ENCODE data around the gene SPSB1. TPM values are rescaled to one million over a fixed set of nuclear protein-coding genes. Genes with fewer than 3 reads are reported as not detected.

The SPSB1 gene
- total RNA-seq, 1 experiment from 2014 or later, result 4.3 TPM

DNA sequence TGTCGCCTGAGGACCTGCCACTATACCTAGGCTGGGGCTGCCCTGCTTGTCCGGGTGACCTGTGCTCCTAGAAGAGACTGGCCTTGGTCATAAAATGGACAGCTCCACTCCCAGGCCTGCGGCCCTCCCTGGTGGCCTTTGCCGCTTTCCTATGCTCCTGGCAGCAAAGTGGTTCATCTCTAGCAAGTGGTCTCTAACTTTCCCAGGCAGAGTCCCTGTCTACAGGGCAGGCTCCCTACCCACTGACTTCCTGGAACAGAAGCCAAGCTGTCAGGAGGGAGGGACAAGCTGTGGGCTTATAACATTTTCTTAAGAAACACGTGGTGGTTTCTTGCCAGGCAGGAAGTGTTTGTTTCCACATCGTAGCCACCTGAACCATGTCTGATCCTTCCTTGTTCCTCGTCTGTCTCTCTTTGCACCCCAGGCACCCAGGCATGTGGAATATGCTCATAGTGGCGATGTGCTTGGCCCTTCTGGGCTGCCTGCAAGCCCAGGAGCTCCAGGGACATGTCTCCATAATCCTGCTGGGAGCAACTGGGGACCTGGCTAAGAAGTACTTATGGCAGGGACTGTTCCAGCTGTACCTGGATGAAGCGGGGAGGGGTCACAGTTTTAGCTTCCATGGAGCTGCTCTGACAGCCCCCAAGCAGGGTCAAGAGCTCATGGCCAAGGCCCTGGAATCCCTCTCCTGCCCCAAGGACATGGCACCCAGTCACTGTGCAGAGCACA lies 48.0 kb upstream of the SPSB1 start:
- no peak for DNase-seq (ENCODE audit: low spot score)
- no peaks in the 10 kb centered on the region for H3K27me3 Mint-ChIP-seq (ENCODE audit: low read depth)
- peaks cover 34% of the 10 kb centered on the region for H3K4me1 Mint-ChIP-seq
- POLR2A ChIA-PET, result no interaction called here
- no peaks in the 10 kb centered on the region for H3K36me3 Mint-ChIP-seq
- CTCF ChIA-PET, result interaction anchor here (0.8 to 10.2 kb wide), 6 partner anchors 8 to 240 kb away, joined by 3 to 154 read pairs (median 4); partner anchors contain the start of gene H6PD
- ATAC-seq, result no peak
- TF ChIP-seq ESRRA (CRISPR knock-in tag; IDR thresholded peaks at IDR 0.05; ENCODE audit: borderline replicate concordance), result no peak
- no peak overlapping the region for H3K4me3 Mint-ChIP-seq
- H3K27ac Mint-ChIP-seq, result no peak overlapping the region
- H3K9me3 Mint-ChIP-seq, result no peaks in the 10 kb centered on the region

DNA sequence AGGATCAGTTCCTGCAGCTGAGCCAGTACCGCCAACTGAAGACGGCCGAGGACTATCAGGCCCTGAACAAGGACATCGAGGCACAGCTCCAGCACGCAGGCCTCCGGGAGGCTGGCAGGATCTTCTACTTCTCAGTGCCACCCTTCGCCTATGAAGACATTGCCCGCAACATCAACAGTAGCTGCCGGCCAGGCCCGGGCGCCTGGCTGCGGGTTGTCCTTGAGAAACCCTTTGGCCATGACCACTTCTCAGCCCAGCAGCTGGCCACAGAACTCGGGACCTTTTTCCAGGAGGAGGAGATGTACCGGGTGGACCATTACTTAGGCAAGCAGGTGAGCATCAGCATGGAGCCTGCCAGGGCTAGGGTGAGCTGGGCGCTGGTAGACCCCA lies 47.5 kb upstream of the SPSB1 start:
- no peak for DNase-seq (ENCODE audit: low spot score)
- CTCF ChIA-PET, result interaction anchor here (1.0 to 10.2 kb wide), 5 partner anchors 11 to 240 kb away, joined by 3 to 154 read pairs (median 5); partner anchors contain the start of gene H6PD
- no peak overlapping the region for H3K4me3 Mint-ChIP-seq
- H3K36me3 Mint-ChIP-seq, result no peaks in the 10 kb centered on the region
- H3K27ac Mint-ChIP-seq, result no peak overlapping the region
- peaks cover 30% of the 10 kb centered on the region for H3K4me1 Mint-ChIP-seq
- no peak for TF ChIP-seq ZNF317 (CRISPR knock-in tag; IDR thresholded peaks at IDR 0.05; ENCODE audit: borderline replicate concordance, low read depth)
- TF ChIP-seq ZBTB21 (CRISPR knock-in tag; IDR thresholded peaks at IDR 0.05; ENCODE audit: borderline replicate concordance), result no peak
- TF ChIP-seq, protein P1, sequence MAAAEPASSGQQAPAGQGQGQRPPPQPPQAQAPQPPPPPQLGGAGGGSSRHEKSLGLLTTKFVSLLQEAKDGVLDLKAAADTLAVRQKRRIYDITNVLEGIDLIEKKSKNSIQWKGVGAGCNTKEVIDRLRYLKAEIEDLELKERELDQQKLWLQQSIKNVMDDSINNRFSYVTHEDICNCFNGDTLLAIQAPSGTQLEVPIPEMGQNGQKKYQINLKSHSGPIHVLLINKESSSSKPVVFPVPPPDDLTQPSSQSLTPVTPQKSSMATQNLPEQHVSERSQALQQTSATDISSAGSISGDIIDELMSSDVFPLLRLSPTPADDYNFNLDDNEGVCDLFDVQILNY (CRISPR knock-in tag; IDR thresholded peaks at IDR 0.05), result no peak
- TF ChIP-seq, protein P2, sequence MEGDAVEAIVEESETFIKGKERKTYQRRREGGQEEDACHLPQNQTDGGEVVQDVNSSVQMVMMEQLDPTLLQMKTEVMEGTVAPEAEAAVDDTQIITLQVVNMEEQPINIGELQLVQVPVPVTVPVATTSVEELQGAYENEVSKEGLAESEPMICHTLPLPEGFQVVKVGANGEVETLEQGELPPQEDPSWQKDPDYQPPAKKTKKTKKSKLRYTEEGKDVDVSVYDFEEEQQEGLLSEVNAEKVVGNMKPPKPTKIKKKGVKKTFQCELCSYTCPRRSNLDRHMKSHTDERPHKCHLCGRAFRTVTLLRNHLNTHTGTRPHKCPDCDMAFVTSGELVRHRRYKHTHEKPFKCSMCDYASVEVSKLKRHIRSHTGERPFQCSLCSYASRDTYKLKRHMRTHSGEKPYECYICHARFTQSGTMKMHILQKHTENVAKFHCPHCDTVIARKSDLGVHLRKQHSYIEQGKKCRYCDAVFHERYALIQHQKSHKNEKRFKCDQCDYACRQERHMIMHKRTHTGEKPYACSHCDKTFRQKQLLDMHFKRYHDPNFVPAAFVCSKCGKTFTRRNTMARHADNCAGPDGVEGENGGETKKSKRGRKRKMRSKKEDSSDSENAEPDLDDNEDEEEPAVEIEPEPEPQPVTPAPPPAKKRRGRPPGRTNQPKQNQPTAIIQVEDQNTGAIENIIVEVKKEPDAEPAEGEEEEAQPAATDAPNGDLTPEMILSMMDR (IDR thresholded peaks at IDR 0.05), result no peak
- TF ChIP-seq, protein P3, sequence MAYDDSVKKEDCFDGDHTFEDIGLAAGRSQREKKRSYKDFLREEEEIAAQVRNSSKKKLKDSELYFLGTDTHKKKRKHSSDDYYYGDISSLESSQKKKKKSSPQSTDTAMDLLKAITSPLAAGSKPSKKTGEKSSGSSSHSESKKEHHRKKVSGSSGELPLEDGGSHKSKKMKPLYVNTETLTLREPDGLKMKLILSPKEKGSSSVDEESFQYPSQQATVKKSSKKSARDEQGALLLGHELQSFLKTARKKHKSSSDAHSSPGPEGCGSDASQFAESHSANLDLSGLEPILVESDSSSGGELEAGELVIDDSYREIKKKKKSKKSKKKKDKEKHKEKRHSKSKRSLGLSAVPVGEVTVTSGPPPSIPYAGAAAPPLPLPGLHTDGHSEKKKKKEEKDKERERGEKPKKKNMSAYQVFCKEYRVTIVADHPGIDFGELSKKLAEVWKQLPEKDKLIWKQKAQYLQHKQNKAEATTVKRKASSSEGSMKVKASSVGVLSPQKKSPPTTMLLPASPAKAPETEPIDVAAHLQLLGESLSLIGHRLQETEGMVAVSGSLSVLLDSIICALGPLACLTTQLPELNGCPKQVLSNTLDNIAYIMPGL (CRISPR knock-in tag; IDR thresholded peaks at IDR 0.05), result no peak
- TF ChIP-seq, protein P4, sequence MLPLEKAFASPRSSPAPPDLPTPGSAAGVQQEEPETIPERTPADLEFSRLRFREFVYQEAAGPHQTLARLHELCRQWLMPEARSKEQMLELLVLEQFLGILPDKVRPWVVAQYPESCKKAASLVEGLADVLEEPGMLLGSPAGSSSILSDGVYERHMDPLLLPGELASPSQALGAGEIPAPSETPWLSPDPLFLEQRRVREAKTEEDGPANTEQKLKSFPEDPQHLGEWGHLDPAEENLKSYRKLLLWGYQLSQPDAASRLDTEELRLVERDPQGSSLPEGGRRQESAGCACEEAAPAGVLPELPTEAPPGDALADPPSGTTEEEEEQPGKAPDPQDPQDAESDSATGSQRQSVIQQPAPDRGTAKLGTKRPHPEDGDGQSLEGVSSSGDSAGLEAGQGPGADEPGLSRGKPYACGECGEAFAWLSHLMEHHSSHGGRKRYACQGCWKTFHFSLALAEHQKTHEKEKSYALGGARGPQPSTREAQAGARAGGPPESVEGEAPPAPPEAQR (CRISPR knock-in tag; IDR thresholded peaks at IDR 0.05), result no peak
- TF ChIP-seq SP1 (CRISPR knock-in tag; conservative IDR thresholded peaks at IDR 0.05), result no peak
- no peaks in the 10 kb centered on the region for H3K9me3 Mint-ChIP-seq
- no peak for ATAC-seq
- POLR2A ChIA-PET, result no interaction called here
- H3K27me3 Mint-ChIP-seq (ENCODE audit: low read depth), result no peaks in the 10 kb centered on the region

DNA sequence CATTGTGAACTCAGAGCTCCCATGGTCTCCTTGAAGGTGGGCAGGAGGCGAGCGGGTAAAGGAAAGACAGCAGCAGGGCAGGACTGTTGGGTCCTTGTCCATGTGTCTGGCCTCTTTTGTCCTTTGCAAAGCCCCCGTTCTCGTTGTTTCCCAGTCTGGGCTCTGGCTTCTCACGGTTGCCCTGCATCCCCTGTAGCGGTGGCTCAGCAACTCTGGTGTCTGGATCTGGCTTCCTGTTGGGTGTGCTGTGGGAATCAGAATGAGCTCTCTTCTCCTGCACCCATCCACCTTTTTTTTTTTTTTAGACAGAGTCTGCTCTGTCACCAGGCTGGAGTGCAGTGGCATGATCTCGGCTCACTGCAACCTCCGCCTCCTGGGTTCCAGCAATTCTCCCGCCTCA lies 47.0 kb upstream of the SPSB1 start:
- Mint-ChIP-seq H3K27me3 (ENCODE audit: low read depth) (no peaks in the 10 kb centered on the region), H3K9me3 (no peaks in the 10 kb centered on the region), H3K36me3 (no peaks in the 10 kb centered on the region), H3K27ac (no peak overlapping the region), H3K4me1 (peaks cover 30% of the 10 kb centered on the region), H3K4me3 (no peak overlapping the region)
- ATAC-seq (no peak), DNase-seq (ENCODE audit: low spot score) (no peak)
- CTCF ChIA-PET, result interaction anchor here (1.2 to 10.2 kb wide), 4 partner anchors 11 to 135 kb away, joined by 3 to 154 read pairs (median 6); partner anchors contain the start of gene H6PD
- TF ChIP-seq ZNF263 (CRISPR knock-in tag; IDR thresholded peaks at IDR 0.05; ENCODE audit: low read depth) (no peak), NR1H2 (CRISPR knock-in tag; IDR thresholded peaks at IDR 0.05) (no peak), FOXP1 (CRISPR knock-in tag; IDR thresholded peaks at IDR 0.05; ENCODE audit: borderline replicate concordance) (no peak), ATF1 (CRISPR knock-in tag; IDR thresholded peaks at IDR 0.05) (no peak), MXD4 (CRISPR knock-in tag; IDR thresholded peaks at IDR 0.05; ENCODE audit: borderline replicate concordance) (no peak), TP53 (CRISPR knock-in tag; IDR thresholded peaks at IDR 0.05) (no peak), PRRX2 (CRISPR knock-in tag; IDR thresholded peaks at IDR 0.05) (no peak), JAZF1 (CRISPR knock-in tag; IDR thresholded peaks at IDR 0.05) (no peak)
- TF ChIP-seq, protein P5, sequence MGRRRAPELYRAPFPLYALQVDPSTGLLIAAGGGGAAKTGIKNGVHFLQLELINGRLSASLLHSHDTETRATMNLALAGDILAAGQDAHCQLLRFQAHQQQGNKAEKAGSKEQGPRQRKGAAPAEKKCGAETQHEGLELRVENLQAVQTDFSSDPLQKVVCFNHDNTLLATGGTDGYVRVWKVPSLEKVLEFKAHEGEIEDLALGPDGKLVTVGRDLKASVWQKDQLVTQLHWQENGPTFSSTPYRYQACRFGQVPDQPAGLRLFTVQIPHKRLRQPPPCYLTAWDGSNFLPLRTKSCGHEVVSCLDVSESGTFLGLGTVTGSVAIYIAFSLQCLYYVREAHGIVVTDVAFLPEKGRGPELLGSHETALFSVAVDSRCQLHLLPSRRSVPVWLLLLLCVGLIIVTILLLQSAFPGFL (CRISPR knock-in tag; IDR thresholded peaks at IDR 0.05; ENCODE audit: borderline replicate concordance), result no peak
- TF ChIP-seq, protein P6, sequence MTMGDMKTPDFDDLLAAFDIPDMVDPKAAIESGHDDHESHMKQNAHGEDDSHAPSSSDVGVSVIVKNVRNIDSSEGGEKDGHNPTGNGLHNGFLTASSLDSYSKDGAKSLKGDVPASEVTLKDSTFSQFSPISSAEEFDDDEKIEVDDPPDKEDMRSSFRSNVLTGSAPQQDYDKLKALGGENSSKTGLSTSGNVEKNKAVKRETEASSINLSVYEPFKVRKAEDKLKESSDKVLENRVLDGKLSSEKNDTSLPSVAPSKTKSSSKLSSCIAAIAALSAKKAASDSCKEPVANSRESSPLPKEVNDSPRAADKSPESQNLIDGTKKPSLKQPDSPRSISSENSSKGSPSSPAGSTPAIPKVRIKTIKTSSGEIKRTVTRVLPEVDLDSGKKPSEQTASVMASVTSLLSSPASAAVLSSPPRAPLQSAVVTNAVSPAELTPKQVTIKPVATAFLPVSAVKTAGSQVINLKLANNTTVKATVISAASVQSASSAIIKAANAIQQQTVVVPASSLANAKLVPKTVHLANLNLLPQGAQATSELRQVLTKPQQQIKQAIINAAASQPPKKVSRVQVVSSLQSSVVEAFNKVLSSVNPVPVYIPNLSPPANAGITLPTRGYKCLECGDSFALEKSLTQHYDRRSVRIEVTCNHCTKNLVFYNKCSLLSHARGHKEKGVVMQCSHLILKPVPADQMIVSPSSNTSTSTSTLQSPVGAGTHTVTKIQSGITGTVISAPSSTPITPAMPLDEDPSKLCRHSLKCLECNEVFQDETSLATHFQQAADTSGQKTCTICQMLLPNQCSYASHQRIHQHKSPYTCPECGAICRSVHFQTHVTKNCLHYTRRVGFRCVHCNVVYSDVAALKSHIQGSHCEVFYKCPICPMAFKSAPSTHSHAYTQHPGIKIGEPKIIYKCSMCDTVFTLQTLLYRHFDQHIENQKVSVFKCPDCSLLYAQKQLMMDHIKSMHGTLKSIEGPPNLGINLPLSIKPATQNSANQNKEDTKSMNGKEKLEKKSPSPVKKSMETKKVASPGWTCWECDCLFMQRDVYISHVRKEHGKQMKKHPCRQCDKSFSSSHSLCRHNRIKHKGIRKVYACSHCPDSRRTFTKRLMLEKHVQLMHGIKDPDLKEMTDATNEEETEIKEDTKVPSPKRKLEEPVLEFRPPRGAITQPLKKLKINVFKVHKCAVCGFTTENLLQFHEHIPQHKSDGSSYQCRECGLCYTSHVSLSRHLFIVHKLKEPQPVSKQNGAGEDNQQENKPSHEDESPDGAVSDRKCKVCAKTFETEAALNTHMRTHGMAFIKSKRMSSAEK (CRISPR knock-in tag; IDR thresholded peaks at IDR 0.05; ENCODE audit: borderline replicate concordance), result no peak
- POLR2A ChIA-PET, result no interaction called here
